TTC549 (cell line): Measurements from ENCODE around the gene FAM83G.
"Not testable (repeated sequence)": the region's sequence is repeated elsewhere in the genome, so short reads cannot be mapped to it uniquely, and the experiment has no call there.

Source experiments
- FAIRE-seq: peaks from 2 replicates; lab custom pipeline; 2012; peaks lifted over from hg19 to GRCh38; lab: Jason Lieb, UNC

Gene FAM83G

GRCh38 chr17:19023209-19023999 is 18.8 kb upstream of the FAM83G start:
- FAIRE-seq: no peak

- FAIRE-seq: no peak
Measured at GRCh38 chr17:19022747-19023146, 18.2 kb upstream of the FAM83G start.

- FAIRE-seq: no peak
Measured at GRCh38 chr17:19022128-19022527, 17.6 kb upstream of the FAM83G start.

- no peak for FAIRE-seq
Measured at GRCh38 chr17:19021622-19022083, 17.1 kb upstream of the FAM83G start.

GRCh38 chr17:19021011-19021621 is 16.6 kb upstream of the FAM83G start:
- FAIRE-seq: not testable (repeated sequence)

- no peak for FAIRE-seq
Measured at GRCh38 chr17:19020016-19020415, 15.5 kb upstream of the FAM83G start.

- FAIRE-seq: no peak
Measured at GRCh38 chr17:19019041-19019941, 14.7 kb upstream of the FAM83G start.

GRCh38 chr17:19018600-19018950 is 14.0 kb upstream of the FAM83G start:
- FAIRE-seq: no peak

GRCh38 chr17:19017804-19018599 is 13.4 kb upstream of the FAM83G start:
- no peak for FAIRE-seq

GRCh38 chr17:19017401-19017800 is 12.8 kb upstream of the FAM83G start:
- FAIRE-seq: no peak

- FAIRE-seq: no peak
Measured at GRCh38 chr17:19016881-19017280, 12.3 kb upstream of the FAM83G start.

- FAIRE-seq: no peak
Measured at GRCh38 chr17:19016297-19016696, 11.7 kb upstream of the FAM83G start.

GRCh38 chr17:19015428-19015827 is 10.9 kb upstream of the FAM83G start:
- FAIRE-seq: no peak

GRCh38 chr17:19014628-19015215 is 10.2 kb upstream of the FAM83G start:
- no peak for FAIRE-seq

GRCh38 chr17:19013806-19014627 is 9.5 kb upstream of the FAM83G start:
- no peak for FAIRE-seq

- FAIRE-seq: no peak
Measured at GRCh38 chr17:19013226-19013625, 8.7 kb upstream of the FAM83G start.

- FAIRE-seq: no peak
Measured at GRCh38 chr17:19012171-19013080, 7.9 kb upstream of the FAM83G start.

GRCh38 chr17:19011581-19011980 is 7.0 kb upstream of the FAM83G start:
- FAIRE-seq: no peak

- FAIRE-seq: no peak
Measured at GRCh38 chr17:19010729-19011505, 6.4 kb upstream of the FAM83G start.
